H1 (cell line): ENCODE measurements around the gene C12orf43. TPM values are rescaled to one million over a fixed set of nuclear protein-coding genes. Genes with fewer than 3 reads are reported as not detected.

Experiments used
- CEBPB ChIP-seq: IDR thresholded peaks from 2 replicates; pipeline ENCODE4 v1.6.1; 2012; ENCODE audit warnings: low read depth, low read length
- CHD2 ChIP-seq: IDR thresholded peaks from 2 replicates; pipeline ENCODE4 v1.6.1; 2012; ENCODE audit warnings: low read length, improper control_type of control experiment
- RBBP5 ChIP-seq: IDR thresholded peaks from 2 replicates; pipeline ENCODE4 v1.7.1; 2012; ENCODE audit warnings: low read depth, mild to moderate bottlenecking, inconsistent platforms, low read length, moderate library complexity, borderline replicate concordance
- SIN3A ChIP-seq, 2 experiments: IDR thresholded peaks in 1 of 2; conservative IDR thresholded peaks in 1 of 2; 2 replicates each; pipeline ENCODE4 v1.6.1; 2011 to 2012; ENCODE audit warnings: low read length in 2 of 2, improper control_type of control experiment in 1 of 2, low read depth in 1 of 2, mild to moderate bottlenecking in 1 of 2
- TCF12 ChIP-seq: IDR thresholded peaks from 2 replicates; pipeline ENCODE4 v1.6.1; 2011; ENCODE audit warnings: low read depth, mild to moderate bottlenecking, low read length
- polyA plus RNA-seq, 7 experiments: library from polyadenylated mRNA; depleted of rRNA in 3 of 7; stranded (reverse) in 5 of 7; unstranded in 2 of 7; fragments of >200 nt in 5 of 7; fragments of 200-250 nt in 2 of 7; gene quantifications; 1 replicate in 5 of 7; 2 replicates in 1 of 7; 4 replicates in 1 of 7; pipeline versions ENCODE4 v1.2.1 to v1.2.3, GENCODE V29; 2011 to 2013; ENCODE audit warnings: missing spikeins in 2 of 7, mixed read lengths in 2 of 7
- total RNA-seq: library from RNA; stranded (reverse); fragmentation: NEBNext Ultra II Directional; extraction: Animal tissue kit (Norgen Biotek cat#: 25700); gene quantifications from 2 replicates; pipeline ENCODE4 v1.2.1, GENCODE V29; 2021

C12orf43 gene
- total and polyA plus RNA-seq, 2 of the 8 experiments (the other 6 are each of a cell fraction or from before 2014, with no cell fraction given), result 9.2 to 22.3 TPM

GRCh38 chr12:120983759-120984158 is 32.5 kb downstream of the C12orf43 start (continued):
- TF ChIP-seq CEBPB, result no peak
- TF ChIP-seq CHD2, result no peak
- no peak for TF ChIP-seq SIN3A (conservative IDR thresholded peaks at IDR 0.05 in 1 of 2, IDR thresholded peaks at IDR 0.05 in 1 of 2; ENCODE audit: low read depth in 1 of 2, low read length in 2 of 2)
- no peak for TF ChIP-seq TCF12
- no peak for TF ChIP-seq RBBP5
- TF ChIP-seq, all 59 proteins: peak for 0
